ENCODE results near the gene SCN8A. TPM values are rescaled to one million over a fixed set of nuclear protein-coding genes. Genes with fewer than 3 reads are reported as not detected.
"Not testable (repeated sequence)": the region's sequence is repeated elsewhere in the genome, so short reads cannot be mapped to it uniquely, and the experiment has no call there.

Gene SCN8A
- total and polyA plus RNA-seq, 3 donors from 2014 or later, result 4.8 to 15.3 (median 11.0) TPM

DNA sequence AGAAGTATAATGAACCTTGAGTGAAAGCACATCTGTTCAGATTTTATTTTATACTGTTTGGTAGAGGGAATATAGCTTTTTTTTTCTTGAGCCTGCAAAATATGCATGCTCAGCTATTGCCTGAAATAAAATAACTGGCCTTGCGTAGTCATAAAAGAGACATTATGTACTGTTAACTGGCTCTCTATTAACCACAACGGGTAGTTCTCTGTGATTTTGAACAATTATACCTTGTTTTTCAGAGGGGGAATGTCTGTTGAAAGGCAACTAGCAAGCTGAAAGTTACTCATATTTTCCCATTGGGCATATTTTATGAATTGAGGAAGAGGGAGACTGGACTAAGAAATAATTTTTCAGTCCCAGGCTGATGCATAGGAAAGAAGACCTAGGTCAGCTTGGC is 194.9 kb downstream of the SCN8A start:
- H3K36me3 ChIP-seq (ENCODE audit: low read depth, missing control alignments), result no peaks in the 10 kb centered on the region
- 79 to 87% methylated on average over 2 of the region's 2 CpGs for WGBS, 2 donors
- intact Hi-C loops (cut with DNase I; ENCODE audit: low total_unique reads), result no loop called here

DNA sequence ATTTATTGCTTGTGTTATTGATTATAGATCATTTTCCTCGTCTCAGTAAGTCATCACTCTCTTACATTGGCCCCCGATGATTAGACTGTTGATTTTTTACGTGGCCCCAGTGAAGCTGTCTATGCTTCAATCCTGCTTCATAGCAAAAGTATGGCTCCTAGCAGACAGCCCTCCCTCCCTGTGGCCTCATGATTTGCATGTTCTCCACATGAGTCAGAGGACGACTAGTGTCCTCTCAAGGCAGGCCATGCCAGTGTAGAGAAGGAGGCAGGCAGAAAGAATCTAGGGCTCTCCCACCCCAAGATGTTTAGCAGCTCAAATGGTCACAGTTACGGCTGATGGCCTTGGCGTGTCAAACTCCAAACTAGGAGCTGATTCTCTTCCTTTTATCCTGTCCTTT is 197.8 kb downstream of the SCN8A start:
- TF ChIP-seq, protein P1, sequence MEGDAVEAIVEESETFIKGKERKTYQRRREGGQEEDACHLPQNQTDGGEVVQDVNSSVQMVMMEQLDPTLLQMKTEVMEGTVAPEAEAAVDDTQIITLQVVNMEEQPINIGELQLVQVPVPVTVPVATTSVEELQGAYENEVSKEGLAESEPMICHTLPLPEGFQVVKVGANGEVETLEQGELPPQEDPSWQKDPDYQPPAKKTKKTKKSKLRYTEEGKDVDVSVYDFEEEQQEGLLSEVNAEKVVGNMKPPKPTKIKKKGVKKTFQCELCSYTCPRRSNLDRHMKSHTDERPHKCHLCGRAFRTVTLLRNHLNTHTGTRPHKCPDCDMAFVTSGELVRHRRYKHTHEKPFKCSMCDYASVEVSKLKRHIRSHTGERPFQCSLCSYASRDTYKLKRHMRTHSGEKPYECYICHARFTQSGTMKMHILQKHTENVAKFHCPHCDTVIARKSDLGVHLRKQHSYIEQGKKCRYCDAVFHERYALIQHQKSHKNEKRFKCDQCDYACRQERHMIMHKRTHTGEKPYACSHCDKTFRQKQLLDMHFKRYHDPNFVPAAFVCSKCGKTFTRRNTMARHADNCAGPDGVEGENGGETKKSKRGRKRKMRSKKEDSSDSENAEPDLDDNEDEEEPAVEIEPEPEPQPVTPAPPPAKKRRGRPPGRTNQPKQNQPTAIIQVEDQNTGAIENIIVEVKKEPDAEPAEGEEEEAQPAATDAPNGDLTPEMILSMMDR (IDR thresholded peaks at IDR 0.05), result no peak
- no peak for TF ChIP-seq POLR2A (IDR thresholded peaks at IDR 0.05)
- H3K27me3 ChIP-seq, result no peaks in the 10 kb centered on the region
- intact Hi-C loops (cut with DNase I; ENCODE audit: low total_unique reads), result no loop called here
- DNase-seq, result no peak
- no peak overlapping the region for H3K4me3 ChIP-seq
- no peaks in the 10 kb centered on the region for H3K9me3 ChIP-seq
- WGBS, 2 donors, result 90 to 93% methylated on average over 6 of the region's 6 CpGs
- H3K4me1 ChIP-seq, result no peaks in the 10 kb centered on the region
- H3K27ac ChIP-seq, result no peak overlapping the region
- H3K36me3 ChIP-seq (ENCODE audit: low read depth, missing control alignments), result no peaks in the 10 kb centered on the region

More for the DNA sequence above, 194.9 kb downstream of the SCN8A start:
- DNase-seq, result no peak
- TF ChIP-seq POLR2A (IDR thresholded peaks at IDR 0.05), result no peak
- TF ChIP-seq, protein P1 (IDR thresholded peaks at IDR 0.05), result no peak
- Histone ChIP-seq H3K27me3 (no peaks in the 10 kb centered on the region), H3K4me3 (no peak overlapping the region), H3K4me1 (no peaks in the 10 kb centered on the region), H3K27ac (no peak overlapping the region), H3K9me3 (no peaks in the 10 kb centered on the region)

DNA sequence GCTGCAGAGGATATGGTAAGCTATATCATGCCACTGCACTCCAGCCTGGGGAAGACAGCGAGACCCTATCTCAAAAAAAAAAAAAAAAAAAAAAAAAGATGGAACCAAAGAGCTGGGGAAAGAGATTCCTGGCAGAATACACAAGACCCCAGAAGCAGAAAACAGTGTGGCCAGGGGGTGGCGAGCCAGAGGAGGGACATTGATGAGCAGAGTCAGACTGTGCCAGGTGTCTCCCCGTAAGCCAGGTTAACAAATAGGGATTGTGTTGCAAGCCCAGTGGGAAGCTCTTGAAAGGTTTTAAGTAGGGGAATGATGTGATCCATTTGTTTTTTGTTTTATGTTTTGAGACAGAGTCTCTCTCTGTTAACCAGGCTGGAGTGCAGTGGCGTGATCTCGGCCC is 201.4 kb downstream of the SCN8A start:
- Histone ChIP-seq H3K27ac (no peak overlapping the region), H3K4me1 (no peaks in the 10 kb centered on the region), H3K36me3 (ENCODE audit: low read depth, missing control alignments) (no peaks in the 10 kb centered on the region), H3K27me3 (no peaks in the 10 kb centered on the region), H3K4me3 (no peak overlapping the region), H3K9me3 (no peaks in the 10 kb centered on the region)
- TF ChIP-seq POLR2A (IDR thresholded peaks at IDR 0.05), result no peak
- TF ChIP-seq, protein P1 (IDR thresholded peaks at IDR 0.05), result no peak
- WGBS, 2 donors, result 83 to 92% methylated on average over 5 of the region's 5 CpGs
- intact Hi-C loops (cut with DNase I; ENCODE audit: low total_unique reads), result no loop called here
- no peak for DNase-seq

DNA sequence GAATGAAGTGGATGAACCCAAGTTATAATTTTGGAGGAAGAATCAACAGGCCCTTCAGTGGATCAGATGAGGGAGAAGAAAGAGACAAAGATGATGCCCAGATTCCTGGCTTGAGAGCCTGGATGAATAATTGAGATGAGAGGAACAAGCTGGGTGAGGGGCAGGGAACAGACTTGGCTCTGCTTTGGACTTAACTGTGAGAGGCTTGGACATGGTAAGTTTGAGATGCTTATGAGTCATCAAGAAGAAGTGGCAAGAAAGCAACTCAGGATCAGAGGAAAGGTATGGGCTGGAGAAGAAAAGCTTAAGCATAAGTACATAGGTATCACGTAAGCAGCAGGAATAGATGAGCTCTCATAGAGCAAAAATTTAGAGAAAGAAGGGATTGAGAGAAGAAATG is 202.2 kb downstream of the SCN8A start:
- Histone ChIP-seq H3K4me3 (no peak overlapping the region), H3K27me3 (no peaks in the 10 kb centered on the region), H3K27ac (no peak overlapping the region), H3K4me1 (no peaks in the 10 kb centered on the region), H3K36me3 (ENCODE audit: low read depth, missing control alignments) (no peaks in the 10 kb centered on the region), H3K9me3 (no peaks in the 10 kb centered on the region)
- intact Hi-C loops (cut with DNase I; ENCODE audit: low total_unique reads), result no loop called here
- DNase-seq, result no peak
- 88 to 95% methylated on average over 1 of the region's 1 CpG for WGBS, 2 donors
- no peak for TF ChIP-seq POLR2A (IDR thresholded peaks at IDR 0.05)
- TF ChIP-seq, protein P1 (IDR thresholded peaks at IDR 0.05), result no peak

DNA sequence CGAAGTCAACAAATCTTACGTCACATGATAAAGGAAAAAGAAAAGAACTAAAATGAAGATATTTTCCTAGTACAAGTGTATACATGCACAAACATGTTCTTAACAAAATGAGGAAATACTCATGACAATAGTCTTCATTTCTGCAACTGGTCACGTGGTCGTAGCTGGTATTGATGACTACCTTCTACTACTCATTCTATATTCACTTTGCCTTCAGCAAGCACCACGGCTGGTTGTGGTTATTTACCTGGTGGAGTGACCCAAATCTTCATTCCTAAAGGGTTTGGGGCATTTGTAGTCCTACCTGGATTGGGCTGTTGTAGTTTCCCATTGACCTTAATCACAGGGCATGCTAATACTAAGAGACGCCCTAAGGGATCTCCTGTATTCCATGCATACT is 206.3 kb downstream of the SCN8A start:
- H3K27me3 ChIP-seq, result no peaks in the 10 kb centered on the region
- H3K9me3 ChIP-seq, result no peaks in the 10 kb centered on the region
- no peak overlapping the region for H3K27ac ChIP-seq
- H3K36me3 ChIP-seq (ENCODE audit: low read depth, missing control alignments), result no peaks in the 10 kb centered on the region
- H3K4me3 ChIP-seq, result no peak overlapping the region
- intact Hi-C loops (cut with DNase I; ENCODE audit: low total_unique reads), result no loop called here
- TF ChIP-seq POLR2A (IDR thresholded peaks at IDR 0.05), result no peak
- TF ChIP-seq, protein P1 (IDR thresholded peaks at IDR 0.05), result no peak
- no peak for DNase-seq
- H3K4me1 ChIP-seq, result no peaks in the 10 kb centered on the region
- 90 to 98% methylated on average over 6 of the region's 6 CpGs for WGBS, 2 donors

DNA sequence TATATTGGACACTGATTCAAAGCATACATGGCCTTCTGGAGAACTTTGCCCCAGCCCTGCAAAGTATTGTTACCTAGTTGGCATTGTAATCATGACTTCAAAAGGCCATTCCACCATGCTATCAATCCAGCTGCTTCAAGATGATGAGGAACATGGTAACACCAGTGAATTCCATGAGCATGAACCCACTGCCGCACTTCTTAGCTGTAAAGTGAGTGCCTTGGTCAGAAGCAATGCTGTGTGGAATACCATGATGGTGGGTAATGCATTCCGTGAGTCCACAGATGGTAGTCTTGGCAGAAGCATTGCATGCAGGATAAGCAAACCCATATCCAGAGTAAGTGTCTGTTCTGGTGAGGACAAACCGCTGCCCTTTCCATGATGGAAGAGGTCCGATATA is 207.0 kb downstream of the SCN8A start:
- H3K4me1 ChIP-seq; H3K36me3 ChIP-seq (ENCODE audit: low read depth, missing control alignments); intact Hi-C loops (cut with DNase I; ENCODE audit: low total_unique reads); H3K9me3 ChIP-seq; H3K4me3 ChIP-seq; H3K27me3 ChIP-seq; DNase-seq; H3K27ac ChIP-seq: not testable (repeated sequence)
- WGBS, 2 donors, result 98 to 100% methylated on average over 3 to 4 of the region's 4 CpGs

Data from testis (tissue), 3 donors.